HG02938 (cell line): ENCODE measurements around the gene PCDHGB5.
"Not testable (repeated sequence)": the region's sequence is repeated elsewhere in the genome, so short reads cannot be mapped to it uniquely, and the experiment has no call there.

ENCODE experiments used
- ATAC-seq: cut with Tn5 transposase; IDR thresholded peaks from one replicate; pipeline ENCODE4 v1.9.1; 2021; ENCODE audit warnings: mild to moderate bottlenecking, moderate library complexity; ENCODE audit not compliant: unreplicated experiment

Gene PCDHGB5

DNA sequence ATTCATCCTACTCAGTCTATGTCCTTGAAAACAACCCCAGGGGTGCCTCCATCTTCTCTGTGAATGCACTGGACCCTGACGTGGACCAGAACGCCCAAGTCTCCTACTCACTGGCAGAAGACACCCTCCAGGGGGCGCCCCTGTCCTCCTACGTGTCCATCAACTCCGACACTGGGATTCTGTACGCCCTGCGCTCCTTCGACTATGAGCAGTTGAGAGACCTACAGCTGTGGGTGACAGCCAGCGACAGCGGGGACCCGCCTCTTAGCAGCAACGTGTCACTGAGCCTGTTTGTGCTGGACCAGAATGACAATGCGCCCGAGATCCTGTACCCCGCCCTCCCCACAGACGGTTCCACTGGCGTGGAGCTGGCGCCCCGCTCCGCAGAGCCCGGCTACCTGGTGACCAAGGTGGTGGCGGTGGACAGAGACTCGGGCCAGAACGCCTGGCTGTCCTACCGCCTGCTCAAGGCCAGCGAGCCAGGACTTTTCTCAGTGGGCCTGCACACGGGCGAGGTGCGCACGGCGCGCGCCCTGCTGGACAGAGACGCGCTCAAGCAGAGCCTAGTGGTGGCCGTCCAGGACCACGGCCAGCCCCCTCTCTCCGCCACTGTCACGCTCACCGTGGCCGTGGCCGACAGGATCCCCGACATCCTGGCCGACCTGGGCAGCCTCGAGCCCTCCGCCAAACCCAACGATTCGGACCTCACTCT, 22.1 kb upstream of the PCDHGB5 start:
- not testable (repeated sequence) for ATAC-seq

DNA sequence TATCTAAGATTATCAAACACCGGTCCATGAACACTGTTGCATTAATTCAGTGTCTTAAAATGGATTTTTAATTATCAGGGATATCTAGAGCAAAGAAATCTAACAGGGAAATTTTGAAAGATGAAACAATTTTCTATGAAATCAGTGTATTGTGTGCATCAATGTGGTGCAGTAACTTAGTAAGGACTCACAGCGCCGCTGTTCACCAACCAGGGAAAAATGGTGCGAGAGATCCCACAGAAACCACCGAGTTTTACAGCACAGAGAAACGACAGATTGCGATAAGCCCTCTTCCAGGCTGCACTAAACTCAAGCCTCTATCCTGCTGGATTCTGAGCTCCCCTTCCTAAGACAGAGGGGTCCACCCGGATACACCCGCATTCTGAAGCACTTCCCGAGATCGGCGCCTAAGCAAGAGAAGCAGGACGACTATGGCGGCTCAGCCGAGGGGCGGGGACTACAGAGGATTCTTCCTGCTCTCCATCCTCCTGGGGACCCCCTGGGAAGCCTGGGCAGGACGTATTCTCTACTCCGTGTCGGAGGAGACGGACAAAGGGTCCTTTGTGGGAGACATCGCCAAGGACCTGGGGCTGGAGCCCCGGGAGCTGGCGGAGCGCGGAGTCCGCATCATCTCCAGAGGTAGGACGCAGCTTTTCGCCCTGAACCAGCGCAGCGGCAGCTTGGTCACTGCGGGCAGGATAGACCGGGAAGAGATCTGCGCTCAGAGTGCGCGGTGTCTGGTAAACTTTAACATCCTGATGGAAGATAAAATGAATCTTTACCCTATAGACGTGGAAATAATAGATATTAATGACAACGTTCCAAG, 15.1 kb upstream of the PCDHGB5 start, which contains the start of gene PCDHGA7:
TSS of gene PCDHGA7 (plus strand) at position 274 of the 826 bp plus-strand sequence. CDS start at position 432, 158 bp downstream.
- ATAC-seq: no peak

DNA sequence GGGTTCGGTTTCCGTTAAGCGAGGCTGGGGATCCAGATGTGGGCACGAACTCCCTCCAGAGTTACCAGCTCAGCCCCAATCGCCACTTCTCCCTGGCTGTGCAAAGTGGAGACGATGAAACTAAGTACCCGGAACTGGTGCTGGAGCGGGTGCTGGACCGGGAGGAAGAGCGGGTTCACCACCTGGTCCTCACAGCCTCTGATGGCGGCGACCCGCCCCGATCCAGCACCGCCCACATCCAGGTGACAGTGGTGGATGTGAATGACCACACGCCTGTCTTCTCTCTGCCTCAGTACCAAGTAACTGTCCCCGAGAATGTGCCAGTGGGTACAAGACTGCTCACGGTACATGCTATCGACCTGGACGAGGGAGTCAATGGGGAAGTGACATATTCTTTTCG, 14.4 kb upstream of the PCDHGB5 start:
- ATAC-seq: no peak

DNA sequence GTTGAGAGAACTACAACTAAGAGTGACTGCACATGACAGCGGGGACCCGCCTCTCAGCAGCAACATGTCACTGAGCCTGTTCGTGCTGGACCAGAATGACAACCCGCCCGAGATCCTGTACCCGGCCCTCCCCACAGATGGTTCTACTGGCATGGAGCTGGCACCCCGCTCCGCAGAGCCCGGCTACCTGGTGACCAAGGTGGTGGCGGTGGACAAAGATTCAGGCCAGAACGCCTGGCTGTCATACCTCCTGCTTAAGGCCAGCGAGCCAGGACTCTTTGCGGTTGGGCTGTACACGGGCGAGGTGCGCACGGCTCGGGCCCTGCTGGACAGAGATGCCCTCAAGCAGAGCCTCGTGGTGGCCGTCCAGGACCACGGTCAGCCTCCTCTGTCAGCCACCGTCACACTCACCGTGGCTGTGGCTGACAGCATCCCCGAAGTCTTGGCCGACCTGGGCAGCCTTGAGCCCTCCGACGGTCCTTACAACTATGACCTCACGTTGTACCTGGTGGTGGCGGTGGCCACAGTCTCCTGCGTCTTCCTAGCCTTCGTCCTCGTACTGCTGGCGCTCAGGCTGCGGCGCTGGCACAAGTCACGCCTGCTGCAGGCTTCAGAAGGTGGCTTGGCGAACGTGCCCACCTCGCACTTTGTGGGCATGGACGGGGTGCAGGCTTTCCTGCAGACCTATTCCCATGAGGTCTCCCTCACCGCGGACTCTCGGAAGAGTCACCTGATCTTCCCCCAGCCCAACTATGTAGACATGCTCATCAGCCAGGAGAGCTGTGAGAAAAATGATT, 13.1 kb upstream of the PCDHGB5 start:
- no peak for ATAC-seq

DNA sequence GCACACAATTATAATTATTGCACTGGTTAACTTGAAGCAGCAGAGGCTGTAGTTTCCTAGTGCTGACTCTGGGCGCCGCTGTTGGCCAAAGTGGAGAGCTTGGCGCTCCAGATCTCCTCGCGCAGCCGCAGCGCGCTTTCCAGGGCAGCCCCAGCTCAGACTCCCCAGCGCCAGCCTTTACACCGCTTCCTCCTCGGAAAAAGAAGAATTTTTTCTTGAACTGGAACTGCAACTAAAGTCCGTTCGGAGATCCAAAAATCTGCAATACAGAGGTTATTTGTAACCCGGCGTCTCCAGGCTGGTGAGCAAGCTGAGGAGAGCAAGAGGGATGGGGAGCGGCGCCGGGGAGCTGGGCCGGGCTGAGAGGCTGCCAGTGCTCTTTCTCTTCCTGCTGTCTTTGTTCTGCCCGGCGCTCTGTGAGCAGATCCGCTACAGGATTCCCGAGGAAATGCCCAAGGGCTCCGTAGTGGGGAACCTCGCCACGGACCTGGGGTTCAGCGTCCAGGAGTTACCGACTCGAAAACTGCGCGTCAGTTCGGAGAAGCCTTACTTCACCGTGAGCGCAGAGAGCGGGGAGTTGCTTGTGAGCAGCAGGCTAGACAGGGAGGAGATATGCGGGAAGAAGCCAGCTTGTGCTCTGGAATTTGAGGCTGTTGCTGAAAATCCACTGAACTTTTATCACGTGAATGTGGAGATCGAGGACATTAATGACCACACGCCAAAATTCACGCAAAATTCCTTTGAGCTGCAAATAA, 10.0 kb upstream of the PCDHGB5 start, which contains the start of gene PCDHGB4:
TSS of gene PCDHGB4 (plus strand) at position 142 of the 755 bp plus-strand sequence. CDS start at position 329, 187 bp downstream.
- not testable (repeated sequence) for ATAC-seq

DNA sequence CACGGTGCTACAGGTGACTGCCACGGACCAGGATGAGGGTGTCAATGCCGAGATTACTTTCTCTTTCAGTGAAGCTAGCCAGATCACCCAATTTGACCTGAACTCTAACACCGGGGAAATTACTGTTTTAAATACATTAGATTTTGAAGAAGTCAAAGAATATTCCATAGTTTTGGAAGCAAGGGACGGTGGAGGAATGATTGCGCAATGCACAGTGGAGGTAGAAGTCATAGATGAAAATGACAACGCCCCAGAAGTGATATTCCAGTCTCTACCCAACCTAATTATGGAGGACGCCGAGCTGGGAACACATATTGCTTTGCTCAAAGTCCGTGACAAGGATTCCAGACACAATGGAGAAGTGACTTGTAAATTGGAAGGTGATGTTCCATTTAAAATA, 9.1 kb upstream of the PCDHGB5 start:
- no peak for ATAC-seq

DNA sequence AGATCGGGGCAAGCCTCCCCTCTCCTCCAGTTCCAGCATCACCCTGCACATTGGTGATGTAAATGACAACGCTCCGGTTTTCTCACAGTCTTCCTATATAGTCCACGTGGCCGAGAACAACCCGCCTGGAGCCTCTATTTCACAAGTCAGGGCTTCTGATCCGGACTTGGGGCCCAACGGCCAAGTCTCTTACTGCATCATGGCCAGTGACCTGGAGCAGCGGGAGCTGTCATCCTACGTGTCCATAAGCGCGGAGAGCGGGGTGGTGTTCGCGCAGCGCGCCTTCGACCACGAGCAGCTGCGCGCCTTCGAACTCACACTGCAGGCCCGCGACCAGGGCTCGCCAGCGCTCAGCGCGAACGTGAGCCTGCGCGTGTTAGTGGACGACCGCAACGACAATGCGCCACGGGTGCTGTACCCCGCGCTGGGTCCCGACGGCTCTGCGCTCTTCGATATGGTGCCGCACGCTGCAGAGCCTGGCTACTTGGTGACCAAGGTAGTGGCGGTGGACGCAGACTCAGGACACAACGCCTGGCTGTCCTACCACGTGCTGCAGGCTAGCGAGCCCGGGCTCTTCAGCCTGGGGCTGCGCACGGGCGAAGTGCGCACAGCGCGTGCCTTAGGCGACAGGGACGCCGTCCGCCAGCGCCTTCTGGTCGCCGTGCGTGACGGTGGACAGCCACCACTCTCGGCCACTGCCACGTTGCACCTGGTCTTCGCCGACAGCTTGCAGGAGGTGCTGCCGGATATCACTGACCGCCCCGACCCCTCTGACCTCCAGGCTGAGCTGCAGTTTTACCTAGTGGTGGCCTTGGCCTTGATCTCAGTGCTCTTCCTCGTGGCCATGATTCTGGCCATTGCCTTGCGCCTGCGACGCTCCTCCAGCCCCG, 8.3 kb upstream of the PCDHGB5 start:
- ATAC-seq: no peak

DNA sequence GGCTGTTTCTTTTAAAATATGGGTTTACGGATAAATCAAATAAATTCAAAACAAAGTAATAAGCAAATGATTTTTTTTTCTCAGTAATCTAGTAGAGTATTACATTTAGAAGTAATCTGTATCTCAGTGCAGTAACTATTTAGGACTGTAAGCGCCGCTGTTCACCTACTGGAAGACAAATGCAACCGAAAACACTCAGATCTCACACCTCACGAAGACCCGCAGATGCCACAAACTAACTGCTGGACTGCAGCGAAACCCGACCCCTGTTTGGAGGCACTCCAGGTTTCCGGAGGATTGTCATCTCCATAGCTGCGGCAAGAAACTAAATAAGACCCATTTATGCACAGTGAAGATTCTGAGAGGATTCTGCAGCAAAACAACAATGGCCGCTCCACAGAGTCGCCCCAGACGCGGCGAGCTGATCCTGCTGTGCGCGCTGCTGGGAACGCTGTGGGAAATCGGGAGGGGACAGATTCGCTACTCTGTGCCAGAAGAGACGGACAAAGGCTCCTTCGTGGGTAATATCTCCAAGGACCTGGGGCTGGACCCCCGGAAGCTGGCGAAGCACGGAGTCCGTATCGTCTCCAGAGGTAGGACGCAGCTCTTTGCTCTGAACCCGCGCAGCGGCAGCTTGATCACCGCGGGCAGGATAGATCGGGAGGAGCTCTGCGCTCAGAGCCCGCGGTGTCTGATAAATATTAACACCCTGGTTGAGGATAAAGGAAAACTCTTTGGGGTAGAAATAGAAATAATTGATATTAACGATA, 5.1 kb upstream of the PCDHGB5 start, which contains the start of gene PCDHGA8:
TSS of gene PCDHGA8 (plus strand) at position 205 of the 770 bp plus-strand sequence. CDS start at position 386, 181 bp downstream.
- no peak for ATAC-seq

DNA sequence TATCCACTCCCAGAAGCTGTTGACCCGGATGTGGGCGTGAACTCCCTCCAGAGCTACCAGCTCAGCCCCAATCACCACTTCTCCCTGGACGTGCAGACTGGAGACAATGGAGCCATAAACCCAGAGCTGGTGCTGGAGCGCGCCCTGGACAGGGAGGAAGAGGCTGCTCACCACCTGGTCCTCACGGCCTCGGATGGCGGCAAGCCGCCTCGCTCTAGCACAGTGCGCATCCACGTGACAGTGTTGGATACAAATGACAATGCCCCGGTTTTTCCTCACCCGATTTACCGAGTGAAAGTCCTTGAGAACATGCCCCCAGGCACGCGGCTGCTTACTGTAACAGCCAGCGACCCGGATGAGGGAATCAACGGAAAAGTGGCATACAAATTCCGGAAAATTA, 4.5 kb upstream of the PCDHGB5 start:
- no peak for ATAC-seq

DNA sequence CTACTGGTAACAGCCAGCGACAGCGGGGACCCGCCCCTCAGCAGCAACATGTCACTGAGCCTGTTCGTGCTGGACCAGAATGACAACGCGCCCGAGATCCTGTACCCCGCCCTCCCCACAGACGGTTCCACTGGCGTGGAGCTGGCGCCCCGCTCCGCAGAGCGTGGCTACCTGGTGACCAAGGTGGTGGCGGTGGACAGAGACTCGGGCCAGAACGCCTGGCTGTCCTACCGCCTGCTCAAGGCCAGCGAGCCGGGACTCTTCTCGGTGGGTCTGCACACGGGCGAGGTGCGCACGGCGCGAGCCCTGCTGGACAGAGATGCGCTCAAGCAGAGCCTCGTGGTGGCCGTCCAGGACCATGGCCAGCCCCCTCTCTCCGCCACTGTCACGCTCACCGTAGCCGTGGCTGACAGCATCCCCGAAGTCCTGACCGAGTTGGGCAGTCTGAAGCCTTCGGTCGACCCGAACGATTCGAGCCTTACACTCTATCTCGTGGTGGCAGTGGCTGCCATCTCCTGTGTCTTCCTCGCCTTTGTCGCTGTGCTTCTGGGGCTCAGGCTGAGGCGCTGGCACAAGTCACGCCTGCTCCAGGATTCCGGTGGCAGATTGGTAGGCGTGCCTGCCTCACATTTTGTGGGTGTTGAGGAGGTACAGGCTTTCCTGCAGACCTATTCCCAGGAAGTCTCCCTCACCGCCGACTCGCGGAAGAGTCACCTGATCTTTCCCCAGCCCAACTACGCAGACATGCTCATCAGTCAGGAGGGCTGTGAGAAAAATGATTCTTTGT, 3.2 kb upstream of the PCDHGB5 start:
- not testable (repeated sequence) for ATAC-seq

DNA sequence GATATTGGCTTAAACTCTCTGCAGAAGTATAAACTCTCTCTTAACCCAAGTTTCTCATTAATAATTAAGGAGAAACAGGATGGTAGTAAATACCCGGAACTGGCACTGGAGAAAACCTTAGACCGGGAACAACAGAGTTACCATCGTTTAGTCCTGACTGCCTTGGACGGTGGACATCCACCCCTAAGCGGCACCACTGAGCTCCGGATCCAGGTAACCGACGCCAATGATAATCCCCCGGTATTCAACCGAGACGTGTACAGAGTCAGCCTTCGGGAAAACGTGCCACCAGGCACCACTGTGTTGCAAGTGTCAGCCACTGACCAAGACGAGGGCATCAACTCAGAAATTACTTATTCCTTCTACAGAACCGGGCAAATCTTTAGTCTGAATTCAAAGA, 861 bp downstream of the PCDHGB5 start:
- no peak for ATAC-seq

DNA sequence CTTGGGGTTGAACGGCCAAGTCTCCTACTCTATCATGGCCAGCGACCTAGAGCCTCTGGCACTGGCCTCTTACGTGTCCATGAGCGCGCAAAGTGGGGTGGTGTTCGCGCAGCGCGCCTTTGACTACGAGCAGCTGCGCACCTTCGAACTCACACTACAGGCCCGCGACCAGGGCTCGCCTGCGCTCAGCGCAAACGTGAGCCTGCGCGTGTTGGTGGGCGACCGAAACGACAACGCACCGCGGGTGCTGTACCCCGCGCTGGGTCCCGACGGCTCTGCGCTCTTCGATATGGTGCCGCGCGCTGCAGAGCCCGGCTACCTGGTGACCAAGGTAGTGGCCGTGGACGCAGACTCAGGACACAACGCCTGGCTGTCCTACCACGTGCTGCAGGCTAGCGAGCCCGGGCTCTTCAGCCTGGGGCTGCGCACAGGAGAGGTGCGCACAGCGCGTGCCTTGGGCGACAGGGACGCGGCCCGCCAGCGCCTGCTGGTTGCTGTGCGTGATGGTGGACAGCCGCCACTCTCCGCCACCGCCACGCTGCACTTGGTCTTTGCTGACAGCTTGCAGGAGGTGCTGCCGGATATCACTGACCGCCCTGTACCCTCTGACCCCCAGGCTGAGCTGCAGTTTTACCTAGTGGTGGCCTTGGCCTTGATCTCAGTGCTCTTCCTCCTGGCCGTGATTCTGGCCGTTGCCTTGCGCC, 2.0 kb downstream of the PCDHGB5 start:
- no peak for ATAC-seq

DNA sequence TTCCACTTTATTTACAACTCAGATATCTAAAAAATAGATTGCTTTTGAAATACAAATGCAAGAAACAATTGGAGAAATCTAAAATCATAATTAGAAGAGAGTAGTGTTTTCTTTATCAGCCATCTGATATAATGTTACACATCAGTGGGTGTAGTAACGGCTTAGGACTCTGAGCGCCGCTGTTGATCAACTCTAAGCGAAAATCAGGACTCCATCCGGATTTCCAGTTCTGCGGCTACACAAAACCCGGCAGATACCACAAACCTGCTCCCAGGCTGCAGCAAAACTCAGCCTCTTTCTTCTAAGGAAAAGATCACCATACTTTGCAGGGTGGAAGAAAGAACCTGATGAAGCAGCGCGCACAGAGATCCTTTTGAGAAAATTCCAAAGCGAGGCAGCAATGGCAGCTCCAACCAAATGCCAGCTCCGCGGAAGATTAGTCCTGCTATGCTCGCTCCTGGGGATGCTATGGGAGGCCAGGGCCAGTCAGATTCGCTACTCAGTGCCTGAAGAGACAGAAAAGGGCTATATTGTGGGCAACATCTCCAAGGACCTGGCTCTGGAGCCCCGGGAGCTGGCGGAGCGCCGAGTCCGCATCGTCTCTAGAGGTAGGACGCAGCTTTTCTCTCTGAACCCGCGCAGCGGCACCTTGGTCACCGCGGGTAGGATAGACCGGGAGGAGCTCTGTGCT, 5.0 kb downstream of the PCDHGB5 start, which contains the start of gene PCDHGA9:
TSS of gene PCDHGA9 (plus strand) at position 226 of the 691 bp plus-strand sequence. CDS start at position 401, 175 bp downstream.
- ATAC-seq: no peak

DNA sequence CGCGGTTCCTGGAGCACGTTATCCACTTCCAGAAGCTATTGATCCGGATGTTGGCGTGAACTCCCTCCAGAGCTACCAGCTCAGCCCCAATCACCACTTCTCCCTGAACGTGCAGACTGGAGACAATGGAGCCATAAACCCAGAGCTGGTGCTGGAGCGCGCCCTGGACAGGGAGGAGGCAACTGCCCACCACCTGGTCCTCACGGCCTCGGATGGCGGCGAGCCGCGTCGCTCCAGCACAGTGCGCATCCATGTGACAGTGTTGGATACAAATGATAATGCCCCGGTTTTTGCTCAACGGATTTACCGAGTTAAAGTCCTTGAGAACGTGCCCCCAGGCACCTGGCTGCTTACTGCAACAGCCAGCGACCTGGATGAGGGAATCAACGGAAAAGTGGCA, 5.6 kb downstream of the PCDHGB5 start:
- ATAC-seq: no peak

DNA sequence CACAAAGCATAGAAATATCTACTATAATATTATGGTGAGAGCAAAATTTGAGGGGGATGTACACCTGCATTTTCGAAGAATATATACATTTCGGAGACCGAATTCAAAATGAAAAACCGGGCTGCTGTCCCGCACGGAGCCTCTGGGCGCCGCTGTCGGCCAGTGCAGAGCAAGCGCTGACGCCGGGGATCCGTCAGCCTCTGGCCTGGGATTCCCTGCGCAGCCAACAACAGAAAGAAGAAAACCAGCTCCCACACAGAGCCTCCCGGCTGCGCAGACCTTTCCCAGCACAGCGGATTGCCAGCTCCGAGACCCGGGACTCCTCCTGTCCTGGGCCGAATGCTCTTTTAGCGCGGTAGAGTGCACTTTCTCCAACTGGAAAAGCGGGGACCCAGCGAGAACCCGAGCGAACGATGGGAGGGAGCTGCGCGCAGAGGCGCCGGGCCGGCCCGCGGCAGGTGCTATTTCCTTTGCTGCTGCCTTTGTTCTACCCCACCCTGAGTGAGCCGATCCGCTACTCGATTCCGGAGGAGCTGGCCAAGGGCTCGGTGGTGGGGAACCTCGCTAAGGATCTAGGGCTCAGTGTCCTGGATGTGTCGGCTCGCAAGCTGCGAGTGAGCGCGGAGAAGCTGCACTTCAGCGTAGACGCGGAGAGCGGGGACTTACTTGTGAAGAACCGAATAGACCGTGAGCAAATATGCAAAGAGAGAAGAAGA, 10.2 kb downstream of the PCDHGB5 start, which contains the start of gene PCDHGB6:
TSS of gene PCDHGB6 (plus strand) at position 232 of the 716 bp plus-strand sequence. CDS start at position 414, 182 bp downstream.
- peak; percentile 49 for ATAC-seq
